Sigmoid colon (tissue), 3 donors: ENCODE data around the gene CACNA2D3.

Experiments used
- POLR2A ChIP-seq, 2 donors: fragments of 450-650 bp; IDR thresholded peaks; one replicate each; pipeline ENCODE4 v1.6.1; 2016; ENCODE audit warnings: antibody characterized with exemption in 2 of 2, mild to moderate bottlenecking in 2 of 2, moderate library complexity in 2 of 2
- TF ChIP-seq, protein P1 (sequence below), 4 experiments: fragments of 450-650 bp in 3 of 4; fragments of 200-600 bp in 1 of 4; IDR thresholded peaks; one replicate each; pipeline ENCODE4 v1.5.1; 2016 to 2019; ENCODE audit warnings: antibody characterized with exemption in 4 of 4, mild to moderate bottlenecking in 3 of 4, moderate library complexity in 2 of 4

- no peak for TF ChIP-seq POLR2A (IDR thresholded peaks at IDR 0.05)
- TF ChIP-seq, protein P1, sequence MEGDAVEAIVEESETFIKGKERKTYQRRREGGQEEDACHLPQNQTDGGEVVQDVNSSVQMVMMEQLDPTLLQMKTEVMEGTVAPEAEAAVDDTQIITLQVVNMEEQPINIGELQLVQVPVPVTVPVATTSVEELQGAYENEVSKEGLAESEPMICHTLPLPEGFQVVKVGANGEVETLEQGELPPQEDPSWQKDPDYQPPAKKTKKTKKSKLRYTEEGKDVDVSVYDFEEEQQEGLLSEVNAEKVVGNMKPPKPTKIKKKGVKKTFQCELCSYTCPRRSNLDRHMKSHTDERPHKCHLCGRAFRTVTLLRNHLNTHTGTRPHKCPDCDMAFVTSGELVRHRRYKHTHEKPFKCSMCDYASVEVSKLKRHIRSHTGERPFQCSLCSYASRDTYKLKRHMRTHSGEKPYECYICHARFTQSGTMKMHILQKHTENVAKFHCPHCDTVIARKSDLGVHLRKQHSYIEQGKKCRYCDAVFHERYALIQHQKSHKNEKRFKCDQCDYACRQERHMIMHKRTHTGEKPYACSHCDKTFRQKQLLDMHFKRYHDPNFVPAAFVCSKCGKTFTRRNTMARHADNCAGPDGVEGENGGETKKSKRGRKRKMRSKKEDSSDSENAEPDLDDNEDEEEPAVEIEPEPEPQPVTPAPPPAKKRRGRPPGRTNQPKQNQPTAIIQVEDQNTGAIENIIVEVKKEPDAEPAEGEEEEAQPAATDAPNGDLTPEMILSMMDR (IDR thresholded peaks at IDR 0.05) = no peak
These were observed 710.5 kb downstream of the CACNA2D3 start for GRCh38 chr3:54832876-54833275.
